HG03460 (cell line): ENCODE results near the gene TYROBP.
"Not testable (repeated sequence)": the region's sequence is repeated elsewhere in the genome, so short reads cannot be mapped to it uniquely, and the experiment has no call there.

Experiments used
- ATAC-seq: cut with Tn5 transposase; IDR thresholded peaks from one replicate; pipeline ENCODE4 v1.9.1; 2021; ENCODE audit not compliant: unreplicated experiment

TYROBP gene

DNA sequence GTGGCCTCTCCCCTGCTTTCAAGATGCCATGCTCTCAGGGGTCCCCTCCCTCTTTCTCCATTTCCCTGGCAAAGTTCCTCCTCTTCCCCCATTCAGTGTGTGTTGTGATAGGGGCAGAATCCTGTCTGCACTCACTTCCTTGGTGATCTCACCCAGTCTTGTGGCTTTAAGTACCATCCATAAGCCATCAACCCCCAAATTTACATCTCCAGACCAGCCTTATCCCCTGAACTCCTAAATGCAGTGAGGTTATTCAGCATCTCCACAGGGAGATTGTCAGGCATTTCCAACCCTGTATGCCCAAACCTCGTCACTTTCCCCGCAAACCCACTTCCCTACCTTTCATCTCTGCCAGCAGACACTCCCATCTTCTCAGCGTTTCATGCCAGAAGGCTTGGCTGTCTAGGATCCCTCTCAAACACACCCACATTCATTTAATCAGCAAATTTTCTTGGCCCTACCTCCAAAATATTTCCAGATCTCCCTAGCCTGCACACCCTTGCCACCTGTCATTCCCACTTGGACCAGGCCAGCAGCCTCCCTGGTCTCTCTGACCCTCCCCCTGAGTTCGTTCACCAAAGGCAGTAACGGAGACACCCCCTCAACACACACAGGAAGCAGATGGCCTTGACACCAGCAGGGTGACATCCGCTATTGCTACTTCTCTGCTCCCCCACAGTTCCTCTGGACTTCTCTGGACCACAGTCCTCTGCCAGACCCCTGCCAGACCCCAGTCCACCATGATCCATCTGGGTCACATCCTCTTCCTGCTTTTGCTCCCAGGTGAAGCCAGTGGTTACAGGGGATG is 6.0 kb downstream of the TYROBP start, which contains the start of gene HCST:
Gene HCST, plus strand, starts transcription at position 676 of the 808 bp plus-strand sequence. Its CDS starts 65 bp downstream, at position 741.
- ATAC-seq = no peak

- no peak for ATAC-seq
These were observed 6.9 kb downstream of the TYROBP start for GRCh38 chr19:35901055-35901644.

- peak; percentile 39 for ATAC-seq
These were observed 8.4 kb downstream of the TYROBP start for GRCh38 chr19:35899547-35900214.

DNA sequence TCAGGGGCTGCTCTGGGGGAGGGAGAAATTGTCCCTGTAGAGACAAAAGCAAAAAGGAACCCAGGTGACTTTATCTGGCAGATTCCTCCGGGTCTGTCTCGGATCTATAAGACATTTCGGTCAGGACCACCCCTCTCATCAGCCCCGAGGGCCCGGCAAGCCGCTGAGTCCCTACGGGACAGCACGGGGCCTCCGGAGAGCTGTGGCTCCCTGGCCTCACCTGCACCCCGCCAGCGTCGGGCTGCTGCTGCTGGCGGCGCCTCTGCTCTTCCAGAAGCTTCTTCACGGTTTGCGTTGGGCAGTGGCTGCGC is 9.6 kb downstream of the TYROBP start:
- no peak for ATAC-seq

GRCh38 chr19:35897706-35898451 is 10.2 kb downstream of the TYROBP start:
- ATAC-seq = no peak

DNA sequence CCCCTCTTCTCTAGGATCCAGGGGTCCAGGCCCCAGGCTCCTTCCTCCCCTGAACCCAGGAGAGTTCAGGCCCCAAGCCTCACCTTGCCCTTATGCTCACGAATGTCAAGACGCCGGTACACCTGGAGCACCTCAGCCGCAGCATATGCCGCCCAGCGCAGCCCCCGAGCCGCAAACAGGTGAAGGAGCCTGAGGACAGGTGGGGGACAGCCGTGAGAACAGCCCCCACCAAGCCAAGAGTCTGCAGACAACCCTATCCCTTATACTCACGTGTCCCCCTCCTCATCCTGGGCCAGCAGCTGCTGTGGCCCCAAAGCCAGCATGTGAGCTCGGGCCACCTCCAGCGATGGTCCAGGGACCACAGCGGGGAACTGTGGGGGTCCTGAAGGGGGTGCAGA is 11.5 kb downstream of the TYROBP start:
- no peak for ATAC-seq

DNA sequence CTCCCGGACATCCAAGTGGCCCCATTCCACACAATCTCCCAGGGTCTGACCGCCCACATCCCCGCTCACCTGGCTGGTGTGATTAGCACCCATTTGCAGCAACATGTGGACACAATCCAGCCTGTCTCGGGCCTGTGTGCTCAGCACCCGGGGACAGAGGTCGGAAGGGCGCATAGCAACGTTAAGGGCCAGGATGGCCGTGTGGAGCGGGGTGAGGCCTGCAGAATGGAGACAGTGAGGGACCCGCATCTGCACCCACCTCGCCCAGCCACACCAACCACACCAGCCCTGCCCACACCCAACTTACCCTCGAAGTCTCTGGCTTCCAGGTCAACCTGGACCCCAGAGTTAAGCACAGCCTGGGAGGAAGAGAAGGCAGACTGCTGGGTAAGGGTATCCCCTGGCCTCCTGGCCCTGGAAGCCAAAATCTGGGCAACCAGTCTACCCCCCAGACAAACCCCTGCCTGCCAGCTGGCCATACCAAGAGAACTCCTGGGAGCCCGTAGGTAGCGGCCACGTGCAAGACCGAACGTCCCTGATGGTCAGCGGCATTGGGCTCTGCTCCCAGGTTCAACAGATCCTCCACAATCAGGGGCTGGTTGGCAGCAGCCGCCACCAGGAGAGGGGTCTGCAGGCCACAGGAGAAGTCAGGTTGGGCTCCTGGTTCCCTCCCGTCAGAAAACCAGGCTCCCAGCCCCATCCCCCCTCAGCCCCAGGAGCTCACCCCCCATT is 12.0 kb downstream of the TYROBP start:
- ATAC-seq = no peak

- no peak for ATAC-seq
These were observed 13.8 kb downstream of the TYROBP start for GRCh38 chr19:35894342-35894741.

DNA sequence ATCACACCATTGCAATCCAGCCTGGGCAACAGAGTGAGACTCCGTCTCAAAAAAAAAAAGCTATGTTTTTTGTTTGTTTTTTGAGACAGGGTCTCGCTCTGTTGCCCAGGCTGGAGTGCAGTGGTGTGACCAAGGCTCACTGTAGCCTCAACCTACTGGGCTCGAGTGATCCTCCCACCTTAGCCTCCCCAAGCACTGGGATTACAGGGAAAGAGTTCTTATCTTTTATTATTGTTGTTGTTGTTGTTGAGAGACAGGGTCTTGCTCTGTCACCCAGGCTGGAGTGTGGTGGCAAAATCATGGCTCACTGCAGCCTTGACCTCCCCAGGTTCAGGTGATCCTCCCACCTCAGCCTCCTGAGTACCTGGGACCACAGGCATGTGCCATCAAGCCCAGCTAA is 16.3 kb downstream of the TYROBP start:
- not testable (repeated sequence) for ATAC-seq

- no peak for ATAC-seq
These were observed 17.9 kb downstream of the TYROBP start for GRCh38 chr19:35890113-35890650.

DNA sequence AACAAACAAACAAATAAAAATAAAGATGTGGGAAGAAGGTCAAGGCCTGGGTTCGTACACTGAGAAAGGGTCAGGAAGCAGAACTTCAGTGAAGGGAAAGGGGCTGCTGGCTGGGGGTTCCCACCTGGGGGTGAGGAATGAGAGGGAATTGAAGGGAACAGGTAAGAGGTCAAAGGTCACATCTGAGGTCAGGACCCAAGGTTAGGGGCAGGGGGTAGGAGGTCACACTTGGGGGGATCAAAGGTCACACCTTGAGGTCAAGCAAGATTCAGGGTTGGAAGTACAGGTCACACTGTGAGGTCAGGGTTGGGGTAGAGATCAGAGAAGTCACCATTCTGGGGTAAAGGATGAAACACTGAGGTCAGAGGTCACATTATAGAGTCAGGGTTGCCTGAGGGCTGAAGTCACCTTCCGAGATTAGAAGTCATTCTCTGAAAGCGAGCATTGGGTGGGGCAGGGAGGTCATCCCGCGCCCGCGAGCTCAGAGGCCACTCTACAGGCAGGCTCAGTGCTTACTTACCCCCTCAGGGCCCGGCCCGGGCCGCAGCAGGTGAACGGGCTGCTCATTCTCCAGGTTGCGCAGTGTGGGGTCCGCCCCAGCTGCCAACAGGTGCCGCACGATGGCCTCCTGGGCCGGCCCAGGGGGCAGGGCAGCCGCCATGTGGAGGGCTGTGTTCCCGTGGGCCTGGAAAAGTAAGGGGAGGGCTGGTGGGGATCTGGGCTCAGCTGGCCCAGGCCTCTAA is 18.6 kb downstream of the TYROBP start:
- ATAC-seq = no peak

DNA sequence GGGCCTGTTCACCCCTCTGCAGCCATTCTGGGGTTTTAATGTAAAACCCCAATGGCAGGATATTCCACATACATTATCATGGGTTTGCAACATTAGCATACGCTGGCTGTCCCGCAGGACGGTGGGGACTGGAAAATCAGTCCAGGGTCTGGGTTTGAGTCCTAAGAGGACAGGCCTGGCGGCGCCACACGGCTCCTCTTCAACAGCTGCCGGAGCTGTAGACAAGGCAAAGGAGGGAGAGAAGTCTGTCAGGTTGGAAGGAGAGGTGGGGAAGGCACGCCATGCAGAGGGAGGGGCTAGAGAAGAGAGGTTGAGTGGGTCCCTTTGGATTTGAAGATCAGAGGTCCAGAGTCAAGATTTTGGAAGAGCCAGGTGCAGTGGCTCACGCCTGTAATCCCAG is 19.7 kb downstream of the TYROBP start:
- no peak for ATAC-seq

GRCh38 chr19:35887197-35887596 is 20.9 kb downstream of the TYROBP start:
- ATAC-seq = no peak

DNA sequence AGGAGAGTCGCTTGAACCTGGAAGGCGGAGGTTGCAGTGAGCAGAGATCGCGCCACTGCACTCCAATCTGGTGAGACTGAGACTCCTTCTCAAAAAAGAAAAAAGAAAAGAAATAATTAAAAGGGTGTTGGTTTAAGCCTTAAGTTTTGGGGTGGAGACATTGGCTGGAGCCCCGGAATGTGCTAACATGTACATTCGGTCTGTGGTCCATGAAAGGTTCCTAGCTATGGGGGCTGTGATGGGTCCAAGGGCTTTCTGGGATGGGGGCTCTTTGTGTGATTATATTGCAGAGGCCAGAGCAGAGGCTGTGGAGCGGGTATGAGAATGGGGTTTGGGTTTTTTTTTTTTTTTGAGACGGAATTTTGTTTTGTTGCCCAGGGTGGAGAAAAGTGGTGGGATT is 22.2 kb downstream of the TYROBP start:
- no peak for ATAC-seq

- ATAC-seq = no peak
These were observed 22.8 kb downstream of the TYROBP start for GRCh38 chr19:35885225-35885738.

DNA sequence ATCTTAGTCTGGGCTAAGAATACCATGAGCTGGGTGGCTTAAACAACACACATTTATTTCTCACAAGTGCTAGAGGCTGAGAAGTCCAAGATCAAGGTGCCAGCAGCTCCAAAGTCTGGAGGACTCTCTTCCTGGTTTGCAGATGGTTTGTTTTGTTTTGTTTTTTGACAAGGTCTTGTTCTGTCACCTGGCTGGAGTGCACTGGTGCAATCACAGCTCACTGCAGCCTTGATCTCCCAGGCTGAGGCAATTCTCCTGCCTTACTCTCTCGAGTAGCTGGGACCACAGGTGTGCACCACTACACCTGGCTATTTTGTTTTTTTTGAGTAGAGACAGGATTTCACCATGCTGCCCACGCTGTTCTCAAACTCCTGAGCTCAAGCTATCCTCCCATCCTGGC is 24.2 kb downstream of the TYROBP start:
- no peak for ATAC-seq

DNA sequence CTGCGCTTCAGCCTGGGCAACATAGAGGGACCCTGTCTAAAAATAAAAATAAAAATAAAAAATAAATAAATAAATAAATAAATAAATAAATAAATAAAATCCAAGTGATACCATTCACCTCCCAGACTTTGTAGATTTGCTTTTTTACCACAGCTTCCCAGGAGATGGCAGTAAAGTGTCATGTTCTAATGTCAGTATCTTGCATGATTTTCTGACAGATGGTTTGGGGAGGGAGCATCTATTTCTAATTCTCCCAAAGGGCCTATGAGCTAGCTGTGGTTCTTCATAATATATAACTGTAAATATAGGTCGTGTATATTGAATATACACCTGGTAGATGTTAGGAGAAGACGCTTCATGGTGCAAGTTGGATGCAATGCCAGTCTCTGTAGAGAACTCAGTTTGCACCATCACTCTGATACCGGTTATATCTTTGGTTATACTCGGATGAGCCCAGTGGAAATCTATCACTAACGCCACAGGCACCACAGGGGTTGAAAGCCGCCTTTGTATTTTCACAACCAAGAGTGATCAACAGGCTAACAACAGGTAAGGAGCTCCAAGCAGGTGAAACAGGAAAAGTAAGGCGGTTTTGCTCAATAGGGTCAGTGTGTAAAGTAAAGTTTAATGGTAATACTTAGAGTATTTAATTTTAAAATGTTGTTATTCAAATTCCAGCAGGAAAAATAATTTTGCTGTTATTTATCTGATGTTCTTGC is 25.8 kb downstream of the TYROBP start:
- no peak for ATAC-seq

DNA sequence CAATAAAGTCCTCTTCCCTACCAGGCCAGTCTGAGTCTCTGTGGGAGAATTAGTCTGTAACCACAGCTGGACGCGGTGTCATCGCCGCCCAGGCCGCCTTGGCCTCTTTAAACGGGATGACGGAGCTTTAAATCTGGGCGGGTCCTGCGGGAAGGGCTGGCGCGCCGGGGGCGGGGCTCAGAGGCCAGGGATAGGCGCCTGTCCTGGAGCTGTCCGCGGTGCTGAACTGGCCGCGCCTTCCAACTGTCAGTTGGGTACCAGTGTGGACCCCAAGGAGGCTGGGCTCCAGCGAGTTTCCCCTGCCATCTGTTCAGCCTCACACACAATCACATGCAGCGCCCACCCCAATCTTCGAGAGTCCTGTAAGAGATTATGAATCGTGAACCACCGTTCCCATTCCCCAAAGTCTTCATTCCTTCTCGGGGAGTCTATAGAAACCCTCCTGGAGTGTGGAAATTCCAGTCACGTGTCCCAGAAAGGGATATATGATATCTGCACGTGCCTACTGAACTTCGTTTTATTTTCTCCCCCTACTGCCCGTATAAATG is 28.3 kb downstream of the TYROBP start:
- ATAC-seq = no peak

GRCh38 chr19:35879068-35879467 is 29.0 kb downstream of the TYROBP start:
- no peak for ATAC-seq
